RWPE2 (cell line): Measurements from ENCODE around the gene DMTF1.

Source experiments
- ATAC-seq: fragments of 200-7000 bp; cut with Tn5 transposase; 3 replicates; pipeline ENCODE4 v1.9.1; 2021; ENCODE audit warnings: low read depth
- DNase-seq: peaks from one replicate; pipeline ENCODE4 v3.0.0-alpha.2; 2020; ENCODE audit warnings: low spot score
- H3K27ac ChIP-seq: fragments of 450-650 bp; 2 replicates; pipeline ENCODE4 v1.5.1; 2017; ENCODE audit warnings: mild to moderate bottlenecking; ENCODE audit not compliant: poor library complexity, severe bottlenecking
- H3K27me3 ChIP-seq: fragments of 250-450 bp; sonication (Bioruptor Pico); 2 replicates; pipeline ENCODE4 v1.5.1; 2021; ENCODE audit warnings: mild to moderate bottlenecking, moderate library complexity; ENCODE audit not compliant: insufficient read depth, poor library complexity, severe bottlenecking
- H3K36me3 ChIP-seq: fragments of 250-450 bp; sonication (Bioruptor Pico); 2 replicates; pipeline ENCODE4 v1.5.1; 2020; ENCODE audit warnings: low read depth, mild to moderate bottlenecking, moderate library complexity
- H3K4me1 ChIP-seq: fragments of 250-450 bp; sonication (Bioruptor Pico); 2 replicates; pipeline ENCODE4 v1.5.1; 2021; ENCODE audit warnings: mild to moderate bottlenecking, moderate library complexity; ENCODE audit not compliant: insufficient read depth, poor library complexity, severe bottlenecking
- H3K4me3 ChIP-seq: fragments of 250-450 bp; sonication (Bioruptor Pico); 2 replicates; pipeline ENCODE4 v1.5.1; 2021; ENCODE audit warnings: mild to moderate bottlenecking, moderate library complexity; ENCODE audit not compliant: severe bottlenecking
- H3K9me3 ChIP-seq: fragments of 250-450 bp; sonication (Bioruptor Pico); 2 replicates; pipeline ENCODE4 v1.5.1; 2021; ENCODE audit warnings: mild to moderate bottlenecking, moderate library complexity; ENCODE audit not compliant: severe bottlenecking
- TF ChIP-seq, protein P1 (sequence below): fragments of 450-650 bp; IDR thresholded peaks from one replicate; pipeline ENCODE4 v1.5.1; 2017; ENCODE audit warnings: mild to moderate bottlenecking, moderate library complexity; ENCODE audit not compliant: poor library complexity, severe bottlenecking

DMTF1 gene

DNA sequence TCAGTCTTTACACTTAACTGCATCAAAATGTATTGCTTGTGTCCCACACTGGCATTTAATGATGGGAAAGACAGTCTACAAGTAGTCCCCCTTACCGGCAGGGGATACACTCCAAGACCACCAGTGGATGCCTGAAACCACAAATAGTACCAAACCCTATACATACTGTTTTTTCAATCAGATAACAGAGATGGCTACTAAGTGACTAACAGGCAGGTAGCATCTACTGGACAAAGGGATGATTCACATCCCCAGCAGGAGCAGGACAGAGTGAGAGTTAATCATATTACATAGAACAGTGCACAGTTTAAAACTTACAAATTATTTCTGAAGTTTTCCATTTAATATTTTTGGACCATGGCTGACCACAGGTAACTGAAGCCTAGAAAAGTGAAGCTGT, 54.1 kb downstream of the DMTF1 start:
- ATAC-seq: peak; percentile 77; the same call in 2 of the 3 replicates
- peaks cover 46% of the 10 kb centered on the region for H3K36me3 ChIP-seq

DNA sequence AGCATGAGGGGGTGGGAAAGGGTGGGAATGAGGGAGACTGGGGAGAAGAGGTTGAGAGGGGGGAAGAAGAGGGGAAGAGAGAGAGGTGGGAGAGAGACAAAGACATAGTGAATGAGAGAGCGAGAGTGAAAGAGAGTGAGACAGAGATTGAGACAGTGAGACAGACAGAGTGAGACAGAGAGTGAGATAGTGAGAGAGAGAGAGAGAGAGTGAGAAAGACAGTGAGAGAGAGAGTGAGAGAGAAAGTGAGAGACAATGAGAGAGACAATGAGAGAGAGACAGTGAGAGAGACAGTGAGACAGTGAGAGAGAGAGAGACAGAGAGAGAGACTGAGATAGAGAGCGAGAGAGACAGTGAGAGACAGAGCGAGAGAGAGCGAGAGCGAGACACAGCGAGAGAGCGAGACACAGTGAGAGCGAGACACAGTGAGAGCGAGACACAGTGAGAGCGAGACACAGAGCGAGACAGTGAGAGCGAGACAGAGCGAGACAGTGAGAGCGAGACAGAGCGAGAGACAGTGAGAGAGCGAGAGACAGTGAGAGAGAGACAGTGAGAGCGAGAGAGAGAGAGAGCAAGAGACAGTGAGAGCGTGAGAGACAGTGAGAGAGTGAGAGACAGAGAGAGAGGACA, 57.2 kb downstream of the DMTF1 start:
- Histone ChIP-seq H3K4me1 (no peaks in the 10 kb centered on the region), H3K27me3 (no peaks in the 10 kb centered on the region), H3K27ac (no peak overlapping the region), H3K36me3 (peaks cover 45% of the 10 kb centered on the region), H3K4me3 (no peak overlapping the region), H3K9me3 (peaks cover 13% of the 10 kb centered on the region)
- no peak for ATAC-seq
- TF ChIP-seq, protein P1, sequence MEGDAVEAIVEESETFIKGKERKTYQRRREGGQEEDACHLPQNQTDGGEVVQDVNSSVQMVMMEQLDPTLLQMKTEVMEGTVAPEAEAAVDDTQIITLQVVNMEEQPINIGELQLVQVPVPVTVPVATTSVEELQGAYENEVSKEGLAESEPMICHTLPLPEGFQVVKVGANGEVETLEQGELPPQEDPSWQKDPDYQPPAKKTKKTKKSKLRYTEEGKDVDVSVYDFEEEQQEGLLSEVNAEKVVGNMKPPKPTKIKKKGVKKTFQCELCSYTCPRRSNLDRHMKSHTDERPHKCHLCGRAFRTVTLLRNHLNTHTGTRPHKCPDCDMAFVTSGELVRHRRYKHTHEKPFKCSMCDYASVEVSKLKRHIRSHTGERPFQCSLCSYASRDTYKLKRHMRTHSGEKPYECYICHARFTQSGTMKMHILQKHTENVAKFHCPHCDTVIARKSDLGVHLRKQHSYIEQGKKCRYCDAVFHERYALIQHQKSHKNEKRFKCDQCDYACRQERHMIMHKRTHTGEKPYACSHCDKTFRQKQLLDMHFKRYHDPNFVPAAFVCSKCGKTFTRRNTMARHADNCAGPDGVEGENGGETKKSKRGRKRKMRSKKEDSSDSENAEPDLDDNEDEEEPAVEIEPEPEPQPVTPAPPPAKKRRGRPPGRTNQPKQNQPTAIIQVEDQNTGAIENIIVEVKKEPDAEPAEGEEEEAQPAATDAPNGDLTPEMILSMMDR: no peak
- no peak for DNase-seq

More for the DNA sequence above, 54.1 kb downstream of the DMTF1 start:
- Histone ChIP-seq H3K27ac (no peak overlapping the region), H3K4me1 (no peaks in the 10 kb centered on the region), H3K9me3 (peaks cover 13% of the 10 kb centered on the region), H3K27me3 (no peaks in the 10 kb centered on the region), H3K4me3 (no peak overlapping the region)
- no peak for DNase-seq
- TF ChIP-seq, protein P1: no peak

DNA sequence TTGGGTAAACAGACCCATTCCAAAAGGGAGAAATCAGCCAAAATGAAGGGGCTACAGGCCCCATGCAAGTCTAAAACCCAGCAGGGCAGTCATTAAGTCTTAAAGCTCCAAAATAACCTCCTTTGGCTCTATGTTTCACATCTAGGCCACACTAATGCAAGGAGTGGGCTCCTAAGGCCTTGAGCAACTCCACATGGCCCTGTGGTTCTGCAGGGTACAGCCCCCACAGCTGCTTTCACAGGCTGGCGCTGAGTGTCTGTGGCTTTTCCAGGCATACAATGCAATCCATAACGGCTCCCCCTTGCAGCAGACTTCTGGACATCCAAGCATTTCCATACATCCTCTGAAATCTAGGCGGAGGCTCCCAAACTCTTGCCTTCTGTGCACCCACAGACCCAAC, 58.3 kb downstream of the DMTF1 start:
- peaks cover 48% of the 10 kb centered on the region for H3K36me3 ChIP-seq
- no peak overlapping the region for H3K27ac ChIP-seq
- TF ChIP-seq, protein P1: no peak
- DNase-seq (no peak), ATAC-seq (no peak)
- peaks cover 6% of the 10 kb centered on the region for H3K9me3 ChIP-seq
- no peaks in the 10 kb centered on the region for H3K4me1 ChIP-seq
- H3K27me3 ChIP-seq: no peaks in the 10 kb centered on the region
- no peak overlapping the region for H3K4me3 ChIP-seq

DNA sequence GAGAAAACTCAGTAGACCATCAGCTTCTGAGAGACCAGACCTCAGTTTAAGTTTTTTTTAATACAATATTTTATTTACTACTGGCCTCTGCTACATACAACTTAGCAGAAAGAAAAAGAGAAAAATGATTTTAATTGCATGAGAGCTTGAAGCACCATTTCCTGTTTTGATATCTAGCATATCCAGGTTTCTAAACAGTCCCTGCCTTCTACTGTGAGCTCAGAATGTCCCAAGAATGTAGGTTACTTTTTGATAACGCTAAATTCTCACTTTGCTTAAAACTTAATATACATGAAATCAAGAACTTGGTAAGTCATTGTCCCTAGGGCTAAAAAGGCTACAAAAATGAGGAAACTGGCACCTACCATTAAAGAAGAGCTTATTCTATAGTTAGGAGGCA, 60.2 kb downstream of the DMTF1 start:
- no peak overlapping the region for H3K4me3 ChIP-seq
- H3K27ac ChIP-seq: no peak overlapping the region
- ATAC-seq (no peak), DNase-seq (no peak)
- no peaks in the 10 kb centered on the region for H3K9me3 ChIP-seq
- peaks cover 39% of the 10 kb centered on the region for H3K36me3 ChIP-seq
- no peaks in the 10 kb centered on the region for H3K4me1 ChIP-seq
- TF ChIP-seq, protein P1: no peak
- H3K27me3 ChIP-seq: no peaks in the 10 kb centered on the region

DNA sequence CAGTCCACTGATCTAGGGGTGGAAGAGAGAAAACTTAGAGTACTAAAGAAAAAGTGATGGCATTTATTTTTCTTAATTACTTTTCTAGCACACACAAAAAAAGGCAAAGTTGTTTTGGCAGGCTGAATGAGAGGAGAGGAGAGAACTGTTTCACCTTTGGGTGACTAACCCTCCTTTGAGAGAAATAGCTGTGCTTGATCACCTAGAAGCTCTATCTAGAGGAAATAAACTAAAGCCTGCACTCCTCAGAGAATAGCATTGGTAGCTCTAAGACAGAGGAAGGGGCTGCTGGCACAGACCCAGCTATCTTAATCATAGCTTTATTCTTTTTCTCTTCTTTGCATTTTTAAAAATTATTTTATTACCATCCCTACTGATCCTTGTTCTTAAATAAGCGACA, 61.0 kb downstream of the DMTF1 start:
- Histone ChIP-seq H3K4me1 (no peaks in the 10 kb centered on the region), H3K36me3 (peaks cover 46% of the 10 kb centered on the region), H3K4me3 (no peak overlapping the region), H3K9me3 (no peaks in the 10 kb centered on the region), H3K27me3 (no peaks in the 10 kb centered on the region), H3K27ac (no peak overlapping the region)
- ATAC-seq (no peak), DNase-seq (no peak)
- TF ChIP-seq, protein P1: no peak
